ENCODE measurements around the gene KCNQ5. TPM values are rescaled to one million over a fixed set of nuclear protein-coding genes. Genes with fewer than 3 reads are reported as not detected.

The KCNQ5 gene
- total and polyA plus RNA-seq, 2 of the 8 experiments (the other 6 are each of a cell fraction or from before 2014, with no cell fraction given), result 0.83 to 1.2 TPM

DNA sequence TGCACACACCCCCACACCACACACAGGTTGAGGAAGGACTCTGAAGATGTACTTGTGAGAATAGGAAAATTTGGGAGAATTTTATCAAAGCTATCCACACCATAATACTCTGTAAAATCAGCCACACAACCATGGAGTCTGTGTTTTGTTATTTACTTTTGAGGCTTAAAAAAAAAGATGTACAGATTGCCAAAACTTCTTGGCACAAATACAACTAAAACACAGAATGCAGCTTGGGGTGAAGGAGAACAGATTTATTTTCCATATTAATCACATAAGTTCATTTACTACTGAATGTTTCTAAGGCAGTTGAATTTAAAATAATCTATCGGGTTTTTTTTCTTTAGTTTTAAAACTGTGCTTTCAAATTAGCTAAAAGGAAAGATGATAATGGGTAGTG lies 32.8 kb upstream of the KCNQ5 start (continued):
- no peak for TF ChIP-seq TBP (IDR thresholded peaks at IDR 0.05; ENCODE audit: low read depth, low read length)

Data from H1 (cell line).